HG02973 (cell line): ENCODE data around the gene FSTL4.
"Not testable (repeated sequence)": the region's sequence is repeated elsewhere in the genome, so short reads cannot be mapped to it uniquely, and the experiment has no call there.

Experiments
- ATAC-seq: cut with Tn5 transposase; IDR thresholded peaks from one replicate; pipeline ENCODE4 v1.9.1; 2021; ENCODE audit warnings: moderate library complexity; ENCODE audit not compliant: unreplicated experiment

The FSTL4 gene

DNA sequence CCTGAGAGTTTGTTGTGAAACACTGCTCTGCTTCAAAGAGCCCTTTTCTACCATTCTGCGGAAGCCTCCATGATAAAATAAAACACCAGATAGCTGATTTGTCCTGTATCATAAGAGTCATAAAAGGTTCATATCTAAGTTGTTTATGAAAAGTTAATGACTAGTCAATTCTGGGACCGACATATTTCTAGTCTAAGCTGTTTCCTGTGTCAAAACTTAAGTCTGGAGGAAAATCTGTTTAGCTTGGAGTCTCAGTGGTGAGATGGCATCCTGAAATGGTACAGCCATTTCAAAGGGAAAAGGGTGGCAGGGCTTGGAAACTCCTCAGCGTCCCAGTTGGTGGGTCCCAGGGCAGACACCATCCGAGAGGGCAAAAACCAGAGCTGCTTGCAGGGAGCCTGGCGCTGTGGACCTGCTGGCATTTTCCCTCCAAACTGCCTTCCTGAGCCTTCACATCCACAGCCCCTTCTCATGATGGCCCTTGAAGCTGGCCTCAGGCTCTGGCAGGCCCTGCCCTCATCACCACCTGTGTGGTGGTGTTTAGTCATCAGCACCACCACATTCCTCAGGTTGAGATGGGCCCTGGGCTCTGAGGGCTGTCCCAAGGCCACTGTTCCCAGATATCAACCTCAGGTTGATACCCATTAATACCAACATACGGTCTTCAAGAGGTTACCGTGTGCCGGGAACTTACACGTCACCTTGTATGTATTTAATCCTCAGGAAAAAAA, 376.5 kb downstream of the FSTL4 start:
- no peak for ATAC-seq

DNA sequence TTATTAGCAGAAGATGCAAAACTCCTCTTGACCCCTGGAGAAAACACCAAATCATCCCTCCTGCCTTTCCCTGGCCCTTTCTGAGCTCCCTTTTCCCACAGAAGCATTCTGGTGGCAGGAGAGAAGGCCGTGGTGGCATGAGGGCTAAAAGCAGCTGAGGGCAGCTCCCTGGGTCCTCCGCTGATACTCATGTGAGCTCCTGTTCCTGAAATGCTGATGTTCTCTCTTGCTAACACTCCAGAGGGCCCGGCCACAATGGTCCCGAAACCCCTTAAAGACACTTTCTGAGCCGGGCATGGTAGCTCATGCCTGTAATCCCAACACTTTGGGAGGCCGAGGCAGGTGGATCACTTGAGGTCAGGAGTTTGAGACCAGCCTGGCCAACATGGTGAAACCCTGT, 377.4 kb downstream of the FSTL4 start:
- no peak for ATAC-seq

DNA sequence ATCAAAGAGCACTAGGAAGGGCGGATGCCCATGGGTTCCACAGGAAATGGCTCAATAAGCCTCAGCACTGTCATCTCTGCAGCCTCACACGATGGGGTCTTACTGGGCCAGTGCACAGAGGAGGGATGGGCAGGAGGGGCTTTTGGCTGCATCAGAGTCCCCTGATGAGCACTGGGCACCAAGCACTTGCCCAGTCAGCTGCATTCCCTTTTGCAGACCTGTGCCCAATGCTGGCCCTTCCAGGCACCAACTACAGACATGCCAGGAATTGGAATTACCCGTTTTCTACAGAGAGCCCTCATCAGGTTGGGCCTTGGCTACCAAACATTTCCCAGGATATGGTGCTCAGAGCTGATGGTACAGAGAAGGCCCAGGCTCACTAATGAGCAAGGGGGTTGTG, 378.1 kb downstream of the FSTL4 start:
- ATAC-seq, result no peak

DNA sequence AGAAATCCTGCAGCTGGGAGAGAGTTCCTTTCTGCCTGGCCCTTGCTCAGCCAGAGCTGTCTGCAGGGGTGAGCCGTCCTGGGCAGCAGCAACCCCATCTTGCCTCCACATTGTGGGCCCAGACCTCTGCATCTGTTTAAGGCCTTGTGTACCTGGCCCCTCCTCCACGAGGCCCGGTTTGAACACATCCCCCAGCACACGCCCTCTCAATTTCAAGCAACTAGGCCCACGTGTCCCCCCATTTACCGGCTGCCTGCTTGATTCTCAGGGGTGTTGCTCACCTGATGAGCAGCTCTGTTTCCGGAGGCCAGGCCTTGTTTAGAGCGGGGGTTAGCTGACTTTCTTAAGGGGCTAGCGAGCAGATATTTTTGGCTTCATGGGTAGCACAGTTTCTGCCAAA, 378.7 kb downstream of the FSTL4 start:
- ATAC-seq, result no peak

DNA sequence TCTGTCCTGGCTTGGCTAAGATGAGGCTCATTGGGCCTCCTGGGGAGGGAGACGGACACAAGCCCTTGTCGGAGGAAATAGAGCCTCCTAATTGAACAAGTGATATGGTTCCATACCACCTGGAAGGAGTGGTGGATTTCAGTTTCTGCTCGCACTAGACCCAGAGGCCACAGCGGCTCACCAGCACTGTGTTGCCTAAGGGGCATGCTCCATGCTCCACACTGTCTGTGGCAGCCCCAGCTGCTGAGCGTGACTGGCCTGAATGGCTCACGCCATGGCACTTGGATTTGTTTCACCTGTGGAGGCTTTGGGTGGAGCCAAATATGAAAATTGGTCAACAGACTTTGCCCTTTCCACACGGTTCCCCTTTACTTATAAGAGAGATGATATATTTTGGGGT, 379.4 kb downstream of the FSTL4 start:
- no peak for ATAC-seq

DNA sequence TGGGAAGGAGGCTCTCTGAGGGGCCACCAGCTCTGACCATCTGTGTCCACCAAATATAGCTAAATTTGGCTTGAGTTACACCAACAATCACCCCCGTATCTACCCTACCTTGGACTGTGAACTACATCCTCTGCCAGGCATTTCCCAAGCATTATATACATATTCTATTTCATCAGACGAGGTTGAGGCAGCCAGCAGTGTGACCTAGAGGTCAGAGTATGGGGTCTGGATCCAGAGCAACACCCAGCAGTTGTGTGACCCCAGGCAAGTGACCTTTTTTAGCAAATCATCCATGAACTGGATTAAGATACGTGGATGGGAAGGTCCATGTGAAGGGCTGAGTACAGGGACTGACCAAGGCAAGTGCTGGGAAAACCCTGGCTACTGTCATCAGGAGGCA, 379.9 kb downstream of the FSTL4 start:
- no peak for ATAC-seq

DNA sequence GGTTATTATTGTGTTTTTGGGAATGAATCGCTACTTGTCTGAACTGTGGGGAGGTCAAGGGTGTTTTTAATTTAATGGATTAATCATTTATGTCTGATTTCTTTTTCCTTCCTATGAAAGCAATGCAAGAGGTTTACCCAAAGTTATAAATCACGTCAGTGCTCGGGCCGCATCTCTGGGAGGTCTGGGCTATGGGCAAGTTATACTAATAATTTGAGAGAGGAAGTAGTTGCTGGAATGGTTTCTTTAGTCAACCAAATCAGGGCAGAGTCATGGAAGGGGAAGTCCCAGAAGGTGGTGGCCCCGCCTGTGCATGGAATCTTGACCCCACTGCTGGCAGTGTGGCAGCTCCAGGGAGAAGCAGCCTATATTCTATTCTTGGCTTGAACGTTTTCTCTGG, 380.3 kb downstream of the FSTL4 start:
- no peak for ATAC-seq

DNA sequence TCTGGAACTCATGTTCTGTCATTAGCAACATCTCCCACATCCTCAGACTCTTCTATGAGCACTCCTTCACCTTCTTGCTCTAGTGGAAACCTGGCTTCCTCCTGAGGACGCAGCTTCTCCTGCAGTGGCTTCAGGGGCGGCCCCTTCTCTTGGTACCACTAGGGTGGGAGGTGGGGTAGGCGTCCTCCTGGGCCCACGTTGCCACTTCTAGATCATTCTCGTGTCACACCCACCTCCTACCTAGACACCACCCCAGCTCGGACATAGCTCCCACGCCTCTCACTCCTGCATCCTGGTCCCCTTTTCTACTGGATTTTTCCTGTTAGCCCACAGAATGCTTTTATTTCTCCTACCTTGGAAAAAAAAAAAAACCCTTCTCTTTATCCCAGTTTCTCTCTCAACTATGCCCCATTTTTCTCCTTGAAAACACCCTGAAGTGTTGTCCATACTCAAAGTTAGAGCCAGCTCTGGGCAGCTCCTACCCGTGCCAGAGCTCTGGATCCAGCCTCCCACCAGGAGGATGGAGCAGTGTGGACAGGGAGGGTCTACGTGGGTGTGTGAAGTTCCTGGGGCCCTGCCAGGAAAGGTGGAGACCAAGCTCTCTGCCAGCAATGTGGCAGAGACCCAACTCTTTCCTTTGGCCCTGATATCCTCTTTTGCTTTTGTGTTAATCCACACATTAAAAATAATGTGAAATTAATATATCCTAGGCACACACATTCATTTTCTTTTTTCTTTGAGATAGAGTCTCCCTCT, 381.3 kb downstream of the FSTL4 start:
- ATAC-seq, result no peak

DNA sequence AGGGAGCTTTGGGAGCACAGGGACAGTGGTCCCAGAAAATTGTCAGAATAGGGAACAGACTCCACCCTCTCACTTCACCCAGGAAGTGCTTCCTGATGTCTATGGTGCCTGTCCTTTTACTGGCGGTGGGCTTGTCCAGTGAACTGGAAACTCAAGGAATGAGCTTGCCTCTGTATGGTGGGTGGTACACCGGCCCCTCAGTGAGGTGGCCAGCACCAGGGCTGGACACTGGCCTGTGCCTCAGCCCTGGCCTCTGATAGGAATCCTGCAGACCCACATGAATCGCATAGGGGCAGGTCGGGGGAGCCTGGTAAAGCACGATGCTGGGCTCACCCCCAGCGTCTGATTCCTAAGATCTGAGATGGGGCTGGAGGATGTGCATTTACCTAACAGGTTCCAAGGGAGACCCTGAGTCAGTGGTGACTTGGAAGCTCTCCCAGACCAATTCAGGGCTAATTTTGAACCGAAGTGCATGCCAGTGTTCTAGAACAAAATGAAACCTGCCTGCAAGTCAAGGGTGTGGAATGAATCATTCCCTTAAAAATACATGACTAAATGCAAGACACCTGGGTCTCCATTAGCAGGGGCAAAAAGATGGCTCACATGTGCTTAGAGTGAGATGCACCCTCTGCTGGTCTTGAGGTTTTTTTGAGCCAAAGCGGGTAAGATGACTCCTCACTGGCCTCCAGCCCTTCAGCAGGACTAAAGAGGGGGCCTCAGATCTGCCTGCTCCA, 382.2 kb downstream of the FSTL4 start:
- no peak for ATAC-seq

DNA sequence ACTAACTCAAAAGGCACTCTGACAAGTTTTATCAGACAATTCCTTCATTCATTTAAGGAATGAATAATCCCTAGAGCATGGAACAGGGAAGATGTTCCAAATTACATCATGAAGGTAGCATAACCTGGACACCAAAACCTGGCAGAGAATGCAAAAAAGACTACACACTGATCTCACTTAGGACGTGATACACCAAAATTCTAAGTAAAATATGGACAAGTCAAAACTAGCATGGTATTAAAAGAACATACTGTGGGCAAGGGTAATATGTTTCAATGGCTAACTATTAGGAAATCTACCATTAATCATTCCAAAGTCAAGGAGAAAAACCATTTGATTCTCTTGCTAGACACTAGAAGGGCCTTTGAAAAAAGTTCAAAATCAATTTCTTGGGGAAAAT, 384.0 kb downstream of the FSTL4 start:
- ATAC-seq, result no peak

DNA sequence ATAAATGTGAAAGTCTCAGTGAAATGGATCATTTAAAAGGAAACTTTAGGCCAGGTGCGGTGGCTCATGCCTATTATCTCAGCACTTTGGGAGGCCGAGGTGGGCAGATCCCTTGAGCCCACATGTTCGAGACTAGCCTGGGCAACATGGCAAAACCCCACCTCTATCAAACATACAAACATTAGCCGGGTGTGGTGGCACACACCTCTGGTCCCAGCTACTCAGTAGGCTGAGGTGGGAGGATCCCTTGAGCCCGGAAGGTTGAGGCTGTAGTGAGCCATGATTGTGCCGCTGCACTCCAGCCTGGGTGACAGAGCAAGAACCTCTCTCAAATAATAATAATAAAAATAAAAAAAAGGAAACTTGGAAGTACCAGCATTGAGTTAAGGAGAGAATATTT, 384.4 kb downstream of the FSTL4 start:
- ATAC-seq, result no peak

DNA sequence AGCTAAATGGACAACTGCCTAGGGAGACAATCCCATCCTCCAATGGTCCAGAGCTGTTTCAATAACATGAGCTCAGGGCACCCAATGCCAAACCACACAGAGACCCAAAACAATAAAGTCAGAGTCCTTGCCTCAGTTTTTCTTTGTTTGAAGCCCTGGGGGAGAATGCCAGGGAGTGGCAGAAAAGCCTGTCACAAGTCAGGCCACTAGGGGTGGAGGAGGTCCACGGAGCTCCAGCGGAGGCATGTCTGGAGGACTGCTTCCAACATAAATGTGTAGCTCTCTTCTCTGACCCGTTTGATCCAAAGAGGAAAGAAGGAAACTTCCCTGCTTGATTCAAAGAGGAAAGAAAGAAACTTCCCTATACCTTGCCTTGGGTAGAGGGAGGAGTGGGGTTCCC, 385.3 kb downstream of the FSTL4 start:
- no peak for ATAC-seq

DNA sequence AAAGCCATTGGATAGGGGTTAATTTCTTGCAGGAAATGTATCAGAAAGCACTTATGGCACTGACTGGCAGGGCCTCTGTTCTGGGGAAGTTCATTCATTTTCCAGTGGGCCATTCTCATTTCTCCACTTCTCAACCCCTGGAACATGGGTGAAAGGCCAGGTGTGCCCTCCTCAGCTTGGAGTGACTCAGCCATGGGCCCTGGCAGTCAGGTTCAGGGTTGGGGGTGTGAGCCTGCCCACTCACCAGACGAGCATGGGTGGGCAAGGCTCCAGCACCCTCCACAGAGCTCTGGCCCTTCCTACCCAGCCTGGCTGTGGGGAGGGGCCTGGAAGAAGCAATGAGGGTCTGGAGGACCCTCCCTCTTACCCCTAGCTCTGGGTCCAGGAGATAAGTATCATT, 386.2 kb downstream of the FSTL4 start:
- ATAC-seq, result no peak

DNA sequence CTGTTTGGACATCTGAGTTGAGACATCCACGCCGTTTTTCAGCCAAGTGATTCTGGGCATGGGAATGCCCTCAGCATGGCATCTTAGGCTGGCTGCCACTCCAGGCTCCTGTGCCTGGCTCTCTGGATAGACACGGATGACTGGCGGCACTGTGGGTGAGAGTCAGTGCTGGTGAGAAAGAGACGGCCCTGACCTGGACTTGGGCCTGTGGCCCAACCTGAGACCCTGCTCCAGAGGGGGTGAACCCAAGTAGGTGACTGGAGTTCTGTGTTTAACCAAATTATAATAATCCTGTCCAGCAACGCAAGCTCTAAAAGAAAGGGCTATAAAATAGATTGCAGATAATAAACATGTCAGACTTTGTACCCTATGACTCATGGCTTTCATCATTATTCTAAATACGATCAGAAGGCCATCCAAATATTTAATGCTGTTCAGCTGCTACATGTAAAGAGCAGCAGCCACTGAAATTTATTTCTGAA, 386.6 kb downstream of the FSTL4 start:
- ATAC-seq, result no peak

DNA sequence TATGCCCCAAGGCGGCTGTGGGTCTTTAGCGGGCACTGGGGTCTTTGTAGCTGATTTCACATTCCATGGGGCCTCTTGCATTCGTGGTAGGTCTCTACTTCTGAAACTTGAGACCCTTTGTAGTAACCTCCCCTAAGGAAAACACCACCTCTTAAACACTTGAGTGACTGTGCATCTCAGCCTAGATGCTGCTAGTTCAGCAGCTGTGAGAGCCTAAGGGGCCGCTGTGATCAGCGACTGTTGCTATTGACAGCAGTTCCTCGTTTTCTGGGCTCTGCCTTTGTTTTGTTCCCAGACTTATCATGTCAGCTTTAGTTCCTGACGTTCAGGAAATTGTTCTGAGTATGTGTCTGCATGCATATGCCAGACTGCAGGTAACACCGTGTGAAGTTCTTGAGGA, 389.4 kb downstream of the FSTL4 start:
- no peak for ATAC-seq

DNA sequence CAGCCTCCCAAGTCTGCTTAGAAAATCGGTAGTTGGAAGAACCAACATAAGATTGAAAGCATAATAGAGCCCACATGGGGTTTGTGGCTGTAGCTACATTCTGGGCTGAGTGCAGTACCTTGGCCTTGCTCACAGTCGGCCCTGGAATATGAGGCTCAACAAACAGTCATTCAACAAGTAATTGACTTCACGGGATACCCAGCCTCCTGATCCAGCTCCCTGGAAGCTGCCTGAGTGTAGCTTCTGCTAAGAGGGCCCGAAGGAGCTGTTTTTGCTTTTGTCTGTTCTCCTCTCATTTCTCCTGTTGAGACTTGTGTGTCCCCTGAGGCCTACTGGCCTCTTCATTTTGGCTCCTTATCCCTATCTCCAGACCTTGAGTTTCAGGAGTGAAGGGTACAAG, 389.8 kb downstream of the FSTL4 start:
- no peak for ATAC-seq

DNA sequence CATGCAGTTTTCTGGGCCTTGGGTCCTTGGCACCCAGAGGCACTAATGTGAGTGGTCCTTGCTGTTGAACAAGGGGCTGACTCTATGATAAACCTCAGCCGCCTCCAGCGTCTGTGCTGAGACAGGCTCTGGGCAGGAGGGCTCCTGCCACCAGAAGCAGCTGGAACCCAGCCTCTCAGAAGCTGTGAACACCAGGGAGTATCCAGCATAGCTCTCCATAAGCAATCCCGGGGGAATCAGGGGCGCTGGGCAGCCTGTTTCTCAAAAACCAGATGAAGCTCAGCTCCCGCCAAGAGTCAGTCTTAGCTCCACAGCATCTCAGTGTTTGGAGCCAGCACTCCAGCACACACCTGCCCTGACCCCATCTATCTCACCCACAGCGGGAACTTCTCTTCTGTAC, 390.3 kb downstream of the FSTL4 start:
- ATAC-seq, result no peak

DNA sequence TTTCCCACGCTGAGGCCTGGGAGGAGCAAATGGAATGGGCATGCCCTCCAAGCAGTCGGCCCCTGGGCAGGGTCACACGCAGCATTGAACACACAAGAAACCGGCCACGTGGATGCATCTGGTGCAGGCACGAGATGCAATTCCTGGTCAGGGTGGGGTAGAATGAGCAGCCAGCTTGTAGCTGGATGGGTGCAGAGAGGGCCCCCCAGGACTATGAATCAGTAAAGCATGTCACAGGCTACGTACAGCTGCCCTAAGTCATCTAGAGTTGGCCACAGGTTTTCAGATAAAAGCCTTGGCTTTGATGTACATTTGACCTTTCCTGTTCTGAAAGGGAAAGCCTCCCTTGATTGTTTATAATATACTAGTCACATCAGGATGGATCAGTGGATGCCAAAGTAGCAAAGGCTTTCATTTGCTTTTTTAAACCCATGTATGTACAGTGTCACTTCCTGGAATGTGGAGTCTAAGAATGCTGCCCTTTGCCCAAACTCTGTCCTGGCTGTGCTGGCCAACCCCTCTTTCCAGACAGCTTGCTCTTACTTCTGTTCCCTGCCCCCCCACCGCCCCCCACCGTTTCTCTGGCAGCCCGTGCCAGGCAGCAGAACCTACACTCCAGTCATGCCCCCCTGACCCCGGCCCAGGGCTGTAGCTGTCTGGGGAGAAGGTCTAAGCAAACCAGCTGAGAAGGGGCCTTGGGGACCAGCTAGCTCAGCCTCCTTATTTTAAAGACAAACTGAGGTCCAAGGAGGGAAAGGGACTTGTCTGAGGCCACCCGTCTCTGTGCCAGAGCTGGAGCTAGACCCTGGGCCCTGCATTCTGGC, 391.3 kb downstream of the FSTL4 start:
- ATAC-seq, result no peak

DNA sequence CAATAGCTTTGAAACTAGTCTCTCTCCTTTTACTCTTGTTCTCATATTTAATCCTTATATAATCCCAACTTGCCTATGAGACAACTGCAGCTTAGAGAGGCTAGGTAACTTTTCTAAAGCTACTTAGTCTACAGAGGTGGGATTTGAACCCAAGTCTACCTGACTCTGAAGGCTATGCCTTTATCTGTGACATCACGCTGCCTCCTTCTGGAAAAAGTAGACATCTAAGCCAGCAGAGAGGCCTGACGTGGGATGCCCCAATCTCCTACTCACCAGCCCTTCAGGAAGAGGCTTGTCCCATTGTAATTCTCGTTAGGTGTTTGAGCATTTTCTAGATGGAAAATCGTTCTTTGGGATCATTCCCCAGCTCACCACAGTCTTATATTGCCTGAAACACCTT, 393.0 kb downstream of the FSTL4 start:
- ATAC-seq, result no peak

DNA sequence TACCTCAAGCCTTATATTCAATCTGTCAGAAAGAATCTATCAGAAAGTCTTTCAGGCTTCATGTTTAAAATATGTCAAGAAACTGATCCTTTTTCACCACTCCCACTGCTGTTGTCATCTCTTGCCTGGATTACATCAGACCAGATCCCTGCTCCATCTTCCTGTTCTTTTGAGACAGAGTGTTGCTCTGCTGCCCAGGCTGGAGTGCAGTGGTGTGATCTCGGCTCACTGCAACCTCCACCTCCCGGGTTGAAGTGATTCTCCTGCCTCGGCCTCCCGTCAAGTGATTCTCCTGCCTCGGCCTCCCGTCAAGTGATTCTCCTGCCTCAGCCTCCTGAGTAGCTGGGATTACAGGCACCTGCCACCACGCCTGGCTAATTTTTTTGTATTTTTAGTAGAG, 396.2 kb downstream of the FSTL4 start:
- not testable (repeated sequence) for ATAC-seq
